Prostate gland (tissue), 2 donors: Measurements from ENCODE around the gene B4GALNT3. TPM values are rescaled to one million over a fixed set of nuclear protein-coding genes. Genes with fewer than 3 reads are reported as not detected.

ENCODE experiments used
- DNase-seq: peaks from one replicate; pipeline ENCODE4 v3.0.0-alpha.2; 2019; ENCODE audit warnings: low spot score
- H3K27ac ChIP-seq, 2 donors: fragments of 200-600 bp; sonication (generic); 2 replicates each; pipeline ENCODE4 v1.5.1; 2017 to 2019
- H3K27me3 ChIP-seq: fragments of 200-600 bp; sonication (generic); replicated peaks from 2 replicates; pipeline ENCODE4 v1.5.1; 2019; ENCODE audit not compliant: insufficient read depth
- H3K36me3 ChIP-seq, 2 donors: fragments of 200-600 bp; sonication (generic); 1 replicate in 1 of 2; 2 replicates in 1 of 2; pipeline versions ENCODE4 v1.5.1 to v1.8.1; 2017 to 2019
- H3K4me1 ChIP-seq: fragments of 200-600 bp; sonication (generic); replicated peaks from 2 replicates; pipeline ENCODE4 v1.5.1; 2019
- H3K4me3 ChIP-seq, 2 donors: fragments of 200-600 bp; sonication (generic); 2 replicates each; pipeline ENCODE4 v1.5.1; 2017 to 2019
- H3K9me3 ChIP-seq: fragments of 200-600 bp; sonication (generic); 2 replicates; pipeline ENCODE4 v1.5.1; 2017
- POLR2A ChIP-seq: fragments of 450-650 bp; IDR thresholded peaks from one replicate; pipeline ENCODE4 v1.6.1; 2016; ENCODE audit warnings: antibody characterized with exemption, mild to moderate bottlenecking
- POLR2AphosphoS5 ChIP-seq: sonication (generic); formaldehyde crosslinking; IDR thresholded peaks from one replicate; pipeline ENCODE4 v1.6.1; 2017; ENCODE audit warnings: antibody characterized with exemption
- WGBS: methylation state at CpG from one replicate; pipeline ENCODE4 v1.1.5; 2018; 5-methylcytosine and 5-hydroxymethylcytosine counted together
- intact Hi-C: fragments of 100-400 bp; cut with DNase I; formaldehyde crosslinking; loops from one replicate; pipeline ENCODE4 v1.14.2; 2022
- total RNA-seq, 2 donors: library from RNA; depleted of rRNA; stranded (reverse); fragments of >200 nt; gene quantifications; one replicate each; pipeline ENCODE4 v1.1.0, GENCODE V29; 2016
- TF ChIP-seq, protein P1 (sequence below), 4 experiments: fragments of 200-600 bp in 2 of 4; fragments of 450-650 bp in 2 of 4; sonication (generic) in 2 of 4; IDR thresholded peaks; 1 replicate in 3 of 4; 2 replicates in 1 of 4; pipeline ENCODE4 v1.5.1; 2016 to 2019; ENCODE audit warnings: antibody characterized with exemption in 4 of 4, mild to moderate bottlenecking in 2 of 4, moderate library complexity in 2 of 4

B4GALNT3 gene
- total RNA-seq, 2 donors from 2014 or later = 7.1 to 16.3 TPM

DNA sequence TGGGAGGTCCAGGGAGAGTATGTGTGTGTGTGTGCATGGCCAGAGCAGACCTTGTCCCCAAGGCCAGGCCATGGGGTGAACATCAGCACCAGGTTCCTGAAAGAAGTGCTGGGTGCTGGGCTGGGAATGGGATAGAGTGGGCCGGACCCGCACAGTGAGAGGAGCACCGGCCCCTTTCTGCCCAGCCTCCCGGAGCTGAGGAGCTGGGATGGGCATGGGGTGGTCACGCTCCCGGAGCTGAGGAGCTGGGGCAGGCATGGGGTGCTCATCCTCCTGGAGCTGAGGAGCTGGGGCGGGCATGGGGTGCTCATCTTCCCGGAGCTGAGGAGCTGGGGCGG is 83.3 kb downstream of the B4GALNT3 start:
- Histone ChIP-seq H3K36me3 (no peaks in the 10 kb centered on the region), H3K27me3 (no peaks in the 10 kb centered on the region), H3K9me3 (no peaks in the 10 kb centered on the region), H3K4me1 (no peaks in the 10 kb centered on the region), H3K4me3 (no peak overlapping the region), H3K27ac (no peak overlapping the region)
- no peak for DNase-seq
- intact Hi-C loops = no loop called here
- TF ChIP-seq POLR2AphosphoS5 = no peak
- TF ChIP-seq, protein P1, sequence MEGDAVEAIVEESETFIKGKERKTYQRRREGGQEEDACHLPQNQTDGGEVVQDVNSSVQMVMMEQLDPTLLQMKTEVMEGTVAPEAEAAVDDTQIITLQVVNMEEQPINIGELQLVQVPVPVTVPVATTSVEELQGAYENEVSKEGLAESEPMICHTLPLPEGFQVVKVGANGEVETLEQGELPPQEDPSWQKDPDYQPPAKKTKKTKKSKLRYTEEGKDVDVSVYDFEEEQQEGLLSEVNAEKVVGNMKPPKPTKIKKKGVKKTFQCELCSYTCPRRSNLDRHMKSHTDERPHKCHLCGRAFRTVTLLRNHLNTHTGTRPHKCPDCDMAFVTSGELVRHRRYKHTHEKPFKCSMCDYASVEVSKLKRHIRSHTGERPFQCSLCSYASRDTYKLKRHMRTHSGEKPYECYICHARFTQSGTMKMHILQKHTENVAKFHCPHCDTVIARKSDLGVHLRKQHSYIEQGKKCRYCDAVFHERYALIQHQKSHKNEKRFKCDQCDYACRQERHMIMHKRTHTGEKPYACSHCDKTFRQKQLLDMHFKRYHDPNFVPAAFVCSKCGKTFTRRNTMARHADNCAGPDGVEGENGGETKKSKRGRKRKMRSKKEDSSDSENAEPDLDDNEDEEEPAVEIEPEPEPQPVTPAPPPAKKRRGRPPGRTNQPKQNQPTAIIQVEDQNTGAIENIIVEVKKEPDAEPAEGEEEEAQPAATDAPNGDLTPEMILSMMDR (IDR thresholded peaks at IDR 0.05) = no peak
- no peak for TF ChIP-seq POLR2A
- WGBS = 86% methylated on average over 7 of the region's 9 CpGs

DNA sequence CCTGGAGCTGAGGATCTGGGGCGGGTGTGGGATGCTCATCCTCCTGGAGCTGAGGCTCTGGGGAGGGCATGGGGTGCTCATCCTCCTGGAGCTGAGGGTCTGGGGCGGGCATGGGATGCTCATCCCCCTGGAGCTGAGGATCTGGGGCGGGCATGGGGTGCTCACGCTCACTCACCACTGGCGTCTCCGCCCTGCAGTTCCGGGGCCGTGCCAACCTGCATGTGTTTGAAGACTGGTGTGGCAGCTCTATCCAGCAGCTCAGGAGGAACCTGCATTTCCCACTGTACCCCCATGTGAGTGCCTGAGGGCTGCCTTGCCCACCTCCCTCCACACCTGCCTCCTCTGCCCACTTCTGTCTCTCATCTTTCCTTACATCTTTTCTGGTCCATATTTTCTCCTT is 84.4 kb downstream of the B4GALNT3 start:
- intact Hi-C loops = no loop called here
- 91% methylated on average over 7 of the region's 8 CpGs for WGBS

DNA sequence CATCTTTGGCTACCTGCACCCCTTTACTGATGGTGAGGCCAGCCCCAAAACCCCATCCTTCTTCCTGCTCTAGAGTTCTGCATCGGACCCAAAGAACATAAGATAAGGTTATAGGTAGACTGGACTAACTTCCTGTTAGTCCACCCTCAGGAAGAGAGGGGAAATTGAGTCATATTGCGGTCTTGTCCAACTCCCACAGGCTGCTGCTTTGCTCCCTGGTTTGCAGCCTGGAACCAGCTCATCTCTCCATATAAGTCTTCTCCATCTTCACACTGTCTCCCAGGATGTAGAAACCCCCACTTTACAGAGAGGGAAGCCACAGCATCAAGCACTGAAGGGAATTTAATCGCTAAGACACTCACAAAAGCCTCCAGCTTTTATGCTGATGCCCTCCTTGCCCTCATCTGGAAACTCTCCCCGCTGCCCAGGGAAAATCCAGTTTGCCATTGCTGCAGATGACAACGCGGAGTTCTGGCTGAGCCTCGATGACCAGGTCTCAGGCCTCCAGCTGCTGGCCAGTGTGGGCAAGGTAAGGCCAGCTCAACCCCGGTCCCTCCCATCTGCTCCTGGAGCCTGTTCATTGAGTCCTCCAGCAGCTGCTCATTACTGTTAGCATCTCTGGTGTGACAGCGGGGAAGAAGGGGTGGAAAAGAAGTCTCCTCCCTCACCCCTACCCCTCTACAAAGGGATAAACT is 85.3 kb downstream of the B4GALNT3 start:
- H3K9me3 ChIP-seq = no peaks in the 10 kb centered on the region
- H3K27ac ChIP-seq = no peak overlapping the region
- TF ChIP-seq, protein P1 (IDR thresholded peaks at IDR 0.05) = no peak
- TF ChIP-seq POLR2A (no peak), POLR2AphosphoS5 (no peak)
- intact Hi-C loops = no loop called here
- H3K4me3 ChIP-seq = no peak overlapping the region
- no peaks in the 10 kb centered on the region for H3K36me3 ChIP-seq
- no peak for DNase-seq
- no peaks in the 10 kb centered on the region for H3K27me3 ChIP-seq
- H3K4me1 ChIP-seq = no peaks in the 10 kb centered on the region
- WGBS = 81% methylated on average over 9 of the region's 9 CpGs

More for the DNA sequence above, 84.4 kb downstream of the B4GALNT3 start:
- Histone ChIP-seq H3K27ac (no peak overlapping the region), H3K36me3 (no peaks in the 10 kb centered on the region), H3K27me3 (no peaks in the 10 kb centered on the region), H3K4me3 (no peak overlapping the region), H3K4me1 (no peaks in the 10 kb centered on the region), H3K9me3 (no peaks in the 10 kb centered on the region)
- no peak for TF ChIP-seq POLR2A
- TF ChIP-seq, protein P1 (IDR thresholded peaks at IDR 0.05) = no peak
- no peak for TF ChIP-seq POLR2AphosphoS5
- no peak for DNase-seq

DNA sequence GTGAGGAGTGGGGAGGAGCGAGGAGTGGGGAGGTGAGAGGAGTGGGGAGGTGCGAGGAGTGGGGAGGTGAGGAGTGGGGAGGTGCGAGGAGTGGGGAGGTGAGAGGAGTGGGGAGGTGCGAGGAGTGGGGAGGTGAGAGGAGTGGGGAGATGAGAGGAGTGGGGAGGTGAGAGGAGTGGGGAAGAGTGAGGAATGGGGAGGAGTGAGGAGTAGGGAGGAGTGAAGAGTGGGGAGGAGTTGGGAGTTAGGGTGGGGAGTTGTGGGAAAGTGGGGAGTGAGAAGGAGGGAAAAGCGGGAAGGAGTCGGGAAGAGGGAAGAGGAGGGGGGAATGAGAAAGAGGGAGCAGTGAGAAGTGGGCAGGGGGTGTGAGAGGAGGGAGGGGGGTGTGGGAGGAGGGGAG is 86.1 kb downstream of the B4GALNT3 start:
- Histone ChIP-seq H3K27ac (no peak overlapping the region), H3K4me1 (no peaks in the 10 kb centered on the region), H3K27me3 (no peaks in the 10 kb centered on the region), H3K9me3 (no peaks in the 10 kb centered on the region), H3K4me3 (no peak overlapping the region), H3K36me3 (no peaks in the 10 kb centered on the region)
- intact Hi-C loops = loop anchor here (2.0 kb wide), 1 partner anchor 103 kb away; no protein-coding TSS in a partner anchor
- no peak for DNase-seq
- WGBS = 83% methylated on average over 6 of the region's 6 CpGs
- TF ChIP-seq, protein P1 (IDR thresholded peaks at IDR 0.05) = no peak
- no peak for TF ChIP-seq POLR2A
- TF ChIP-seq POLR2AphosphoS5 = no peak

DNA sequence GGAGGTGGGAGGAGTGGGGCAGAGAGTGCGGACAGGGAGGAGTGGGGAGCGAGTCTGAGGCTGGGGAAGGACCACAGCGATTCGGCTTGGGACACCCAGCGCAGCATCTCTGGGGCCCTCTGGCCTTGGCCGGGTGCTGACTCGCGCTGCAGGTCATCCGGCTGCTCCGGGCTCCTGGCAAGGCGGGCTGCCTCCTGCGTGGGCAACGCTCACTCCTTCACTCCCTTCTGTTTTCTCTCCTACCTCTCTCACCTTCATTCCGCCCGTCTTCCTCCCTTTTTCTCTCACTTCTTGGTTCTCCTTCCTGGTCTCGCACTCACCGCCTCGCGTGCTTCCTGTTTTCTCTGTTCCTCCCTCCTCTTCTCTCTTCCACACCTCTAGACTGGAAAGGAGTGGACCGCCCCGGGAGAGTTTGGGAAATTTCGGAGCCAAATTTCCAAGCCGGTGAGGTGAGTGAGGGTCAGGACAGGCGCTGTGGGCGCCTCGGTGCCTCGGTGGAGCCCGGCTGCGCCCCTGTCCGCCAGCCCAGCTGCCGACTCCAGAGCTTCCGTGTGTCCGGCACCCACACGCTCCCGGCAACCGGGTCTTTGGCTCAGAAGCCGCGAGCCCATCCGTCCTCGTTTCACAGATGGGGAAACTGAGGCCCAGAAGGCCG is 86.7 kb downstream of the B4GALNT3 start:
- no peaks in the 10 kb centered on the region for H3K27me3 ChIP-seq
- no peak for DNase-seq
- no peaks in the 10 kb centered on the region for H3K9me3 ChIP-seq
- no peak for TF ChIP-seq POLR2AphosphoS5
- no peak for TF ChIP-seq POLR2A
- TF ChIP-seq, protein P1 (IDR thresholded peaks at IDR 0.05) = no peak
- H3K4me3 ChIP-seq = no peak overlapping the region
- no peaks in the 10 kb centered on the region for H3K4me1 ChIP-seq
- no peaks in the 10 kb centered on the region for H3K36me3 ChIP-seq
- H3K27ac ChIP-seq = no peak overlapping the region
- intact Hi-C loops = loop anchor here (2.0 kb wide), 1 partner anchor 104 kb away; no protein-coding TSS in a partner anchor
- 86% methylated on average over 41 of the region's 41 CpGs for WGBS
